Nucleus accumbens (tissue), 56 donors: ENCODE measurements around the gene SLC35D3.
A peak's percentile ranks its signal among the peaks of the same experiment; 100 is the strongest.
"Not testable (repeated sequence)": the region's sequence is repeated elsewhere in the genome, so short reads cannot be mapped to it uniquely, and the experiment has no call there.

Source experiments
- DNase-seq, 56 donors: peaks; one replicate each; lab custom pipeline; 2025; lab: John Stamatoyannopoulos, UW

SLC35D3 gene

DNA sequence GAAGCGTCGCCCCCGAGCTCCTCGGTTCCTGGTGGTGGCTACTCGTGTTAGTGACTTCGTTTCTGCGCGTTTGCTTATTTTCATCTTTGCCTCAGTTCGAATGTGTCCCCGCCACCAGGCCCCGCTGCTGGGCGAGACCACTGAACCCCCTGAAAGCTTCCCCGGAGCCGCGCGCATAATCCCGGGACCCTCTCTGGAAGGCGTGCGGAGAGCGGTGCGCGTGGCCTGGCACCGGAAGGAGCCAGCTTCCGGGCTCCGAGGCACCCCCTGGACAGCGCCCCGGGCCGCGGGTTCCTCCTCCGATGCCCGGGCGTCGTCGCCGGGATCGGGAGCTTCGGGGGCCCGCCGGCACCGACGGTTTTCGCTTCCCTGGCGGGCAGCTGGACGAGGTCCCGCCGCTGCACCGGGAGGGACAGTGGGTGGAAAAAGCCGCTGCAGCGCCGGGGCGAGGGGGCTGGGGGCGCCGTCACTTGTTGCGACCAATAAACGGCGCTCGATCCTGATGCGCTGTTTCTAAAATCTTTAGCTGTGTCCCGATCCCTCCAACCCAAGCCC, 643 bp upstream of the SLC35D3 start:
- DNase-seq = no peak

- DNase-seq = no peak
These were observed 545 bp downstream of the SLC35D3 start for GRCh38 chr6:136922685-136923006.

DNA sequence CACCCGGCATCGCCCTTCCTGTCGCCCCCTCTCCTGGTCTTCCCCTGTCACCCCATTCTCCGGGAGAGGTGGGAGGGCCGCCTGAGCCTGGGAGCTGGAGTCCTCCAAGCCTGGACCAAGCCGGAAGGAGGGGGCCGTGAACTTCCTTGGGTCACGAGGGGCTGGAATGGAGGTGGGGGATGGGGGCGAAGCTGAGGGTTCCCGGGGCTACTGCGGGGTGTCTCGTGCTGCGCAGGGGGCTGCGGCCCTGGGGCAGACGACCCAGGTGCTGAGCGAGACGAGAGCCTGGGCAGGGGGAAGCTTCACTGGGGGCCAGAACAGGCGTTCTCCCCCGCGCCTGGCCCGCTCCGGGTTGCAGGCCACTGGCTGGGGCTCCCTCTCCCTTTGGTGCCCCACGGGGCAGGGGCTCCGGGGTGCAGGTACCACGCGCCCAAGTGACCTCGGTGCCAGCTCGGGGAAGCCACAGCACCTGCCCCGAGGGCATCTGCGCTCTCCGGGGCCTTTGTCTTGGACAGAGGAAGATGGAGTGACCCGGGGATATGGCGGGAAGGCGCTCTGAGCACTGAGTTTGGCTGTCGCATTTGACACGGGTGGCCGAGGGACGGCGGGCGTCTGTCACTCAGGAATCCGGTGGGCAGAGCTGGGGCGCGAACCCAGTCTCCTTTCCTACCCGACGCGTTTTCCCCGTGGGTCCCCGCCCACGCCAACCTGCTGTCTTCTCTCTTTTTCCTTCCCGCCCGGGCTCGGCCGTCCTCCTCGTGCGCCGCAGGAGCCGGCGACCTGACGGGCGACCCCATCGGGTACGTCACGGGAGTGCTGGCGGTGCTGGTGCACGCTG, 1.2 kb downstream of the SLC35D3 start:
- DNase-seq = no peak

DNA sequence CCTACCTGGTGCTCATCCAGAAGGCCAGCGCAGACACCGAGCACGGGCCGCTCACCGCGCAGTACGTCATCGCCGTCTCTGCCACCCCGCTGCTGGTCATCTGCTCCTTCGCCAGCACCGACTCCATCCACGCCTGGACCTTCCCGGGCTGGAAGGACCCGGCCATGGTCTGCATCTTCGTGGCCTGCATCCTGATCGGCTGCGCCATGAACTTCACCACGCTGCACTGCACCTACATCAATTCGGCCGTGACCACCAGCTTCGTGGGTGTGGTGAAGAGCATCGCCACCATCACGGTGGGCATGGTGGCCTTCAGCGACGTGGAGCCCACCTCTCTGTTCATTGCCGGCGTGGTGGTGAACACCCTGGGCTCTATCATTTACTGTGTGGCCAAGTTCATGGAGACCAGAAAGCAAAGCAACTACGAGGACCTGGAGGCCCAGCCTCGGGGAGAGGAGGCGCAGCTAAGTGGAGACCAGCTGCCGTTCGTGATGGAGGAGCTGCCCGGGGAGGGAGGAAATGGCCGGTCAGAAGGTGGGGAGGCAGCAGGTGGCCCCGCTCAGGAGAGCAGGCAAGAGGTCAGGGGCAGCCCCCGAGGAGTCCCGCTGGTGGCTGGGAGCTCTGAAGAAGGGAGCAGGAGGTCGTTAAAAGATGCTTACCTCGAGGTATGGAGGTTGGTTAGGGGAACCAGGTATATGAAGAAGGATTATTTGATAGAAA, 2.0 kb downstream of the SLC35D3 start:
- no peak for DNase-seq

DNA sequence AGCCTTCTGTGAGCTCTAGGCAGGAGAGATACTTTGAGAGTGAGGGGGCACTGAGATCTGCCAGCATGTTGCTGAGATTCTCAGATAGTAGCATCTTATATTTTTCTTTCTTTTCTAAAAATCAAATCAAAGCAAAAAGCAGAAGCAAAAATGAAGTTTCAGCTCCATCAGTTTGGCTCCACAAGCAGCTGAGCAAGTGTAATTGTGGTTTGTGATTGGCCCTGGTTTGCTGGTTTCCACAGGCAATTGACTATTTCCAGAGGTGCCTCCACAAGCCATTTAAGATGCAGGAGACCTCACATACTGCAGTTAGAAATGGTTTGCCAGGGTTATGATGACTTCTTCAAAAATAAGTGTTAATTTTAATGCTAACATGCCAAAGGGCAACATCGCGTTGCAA, 4.3 kb downstream of the SLC35D3 start:
- no peak for DNase-seq

DNA sequence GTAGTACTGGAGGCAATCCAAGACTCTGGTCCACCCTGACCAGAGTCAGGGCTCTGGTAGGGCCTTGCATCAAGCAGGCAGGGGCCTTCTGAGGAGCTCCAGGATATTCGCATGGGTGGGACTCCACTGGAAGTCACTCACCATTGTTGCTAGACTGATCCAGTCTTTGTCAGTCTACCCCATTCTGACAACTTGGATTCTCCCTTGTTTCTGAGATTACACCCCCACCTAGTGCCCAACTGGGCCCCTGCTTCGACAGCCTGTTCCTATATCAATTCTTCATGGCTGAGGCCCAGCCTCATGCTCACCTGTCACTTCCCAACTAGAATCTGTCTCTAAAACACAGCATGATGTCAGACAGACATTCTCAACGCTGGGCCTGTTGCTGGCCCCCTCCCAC, 5.2 kb downstream of the SLC35D3 start:
- DNase-seq = no peak

- DNase-seq = no peak
These were observed 8.4 kb downstream of the SLC35D3 start for GRCh38 chr6:136930528-136930927.

GRCh38 chr6:136932599-136932998, 10.5 kb downstream of the SLC35D3 start:
- no peak for DNase-seq

- DNase-seq = no peak
These were observed 23.0 kb downstream of the SLC35D3 start for GRCh38 chr6:136945072-136945471.

DNA sequence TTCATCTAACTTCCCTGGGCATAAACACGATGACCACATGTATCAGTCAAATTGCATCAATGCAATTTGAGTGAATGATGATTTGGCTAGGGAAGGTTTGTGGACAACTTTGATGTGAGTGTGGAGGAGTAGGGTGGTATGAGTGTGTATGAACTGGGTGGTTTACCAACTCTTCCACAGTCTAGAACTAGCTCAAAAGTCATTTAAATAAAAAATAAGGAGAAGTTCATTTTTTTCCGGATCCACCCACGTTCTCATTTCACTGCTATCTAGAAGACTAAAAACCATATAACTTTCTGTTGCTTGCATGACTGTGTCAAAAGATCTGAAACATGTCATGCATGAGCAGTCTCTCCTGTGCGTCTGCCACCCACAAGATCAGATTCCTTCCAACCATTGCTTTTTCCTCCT, 23.6 kb downstream of the SLC35D3 start:
- DNase-seq = peak in 5 of 56 donors; percentile 5 to 16 (median 15)

GRCh38 chr6:136947037-136947436, 24.9 kb downstream of the SLC35D3 start:
- no peak for DNase-seq

- not testable (repeated sequence) for DNase-seq
These were observed 27.9 kb downstream of the SLC35D3 start for GRCh38 chr6:136949957-136950356.

DNA sequence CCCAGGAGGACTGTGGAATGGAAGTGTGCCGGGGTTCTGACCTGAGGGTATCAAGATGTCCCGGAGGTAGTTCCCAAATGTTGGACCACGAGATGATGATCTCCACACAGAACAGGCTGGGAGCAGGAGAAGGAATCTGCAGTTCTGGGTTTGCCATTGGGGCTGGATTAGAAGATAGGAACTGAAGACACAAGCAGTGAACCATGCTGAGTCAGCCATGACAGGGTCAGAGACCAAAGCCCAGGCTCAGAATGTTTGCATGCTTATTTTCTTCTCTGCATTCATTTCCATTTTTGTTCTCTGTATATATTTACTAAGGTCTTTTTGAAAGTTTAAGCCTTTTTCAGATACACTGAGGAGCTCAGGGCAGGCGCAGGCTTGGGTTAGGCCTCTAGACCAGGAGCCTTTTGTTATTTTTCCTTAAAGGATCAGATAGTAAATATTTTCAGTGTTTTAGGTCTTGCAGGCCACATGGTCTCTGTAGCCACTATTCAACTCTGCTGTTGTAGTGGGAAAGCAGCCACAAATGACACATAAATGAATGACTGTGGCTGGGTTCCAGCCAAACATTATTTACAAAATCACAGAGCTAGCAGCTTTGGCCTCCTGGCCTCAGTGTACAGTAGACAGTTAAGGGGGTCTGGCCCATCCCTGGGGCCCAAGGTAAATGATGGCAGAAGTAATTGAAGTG, 28.5 kb downstream of the SLC35D3 start:
- DNase-seq = no peak

DNA sequence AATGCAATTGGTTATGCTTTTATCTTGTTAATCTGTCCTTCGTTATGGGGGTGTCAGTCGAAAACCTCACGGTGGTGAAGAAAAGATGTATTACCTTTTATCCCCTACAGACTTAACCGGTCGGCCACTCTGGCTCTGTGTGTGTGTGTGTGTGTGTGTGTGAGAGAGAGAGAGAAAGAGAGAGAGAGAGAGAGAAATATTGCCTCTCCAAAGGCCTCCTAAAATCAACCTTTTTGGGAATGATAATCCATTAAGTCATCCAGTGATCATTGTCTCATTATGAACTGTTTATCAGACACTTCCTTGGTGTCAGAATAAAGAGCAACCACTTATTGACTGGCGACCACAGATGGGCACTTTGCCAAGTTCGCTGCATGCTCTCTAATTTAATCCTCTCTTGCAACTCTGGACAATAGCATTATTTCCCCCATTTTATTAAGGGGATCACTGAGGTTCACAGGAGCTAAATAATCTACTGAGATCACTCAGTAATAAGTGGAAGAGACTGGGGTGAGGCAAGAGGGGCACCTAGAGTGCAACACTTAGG, 30.7 kb downstream of the SLC35D3 start:
- DNase-seq = no peak

DNA sequence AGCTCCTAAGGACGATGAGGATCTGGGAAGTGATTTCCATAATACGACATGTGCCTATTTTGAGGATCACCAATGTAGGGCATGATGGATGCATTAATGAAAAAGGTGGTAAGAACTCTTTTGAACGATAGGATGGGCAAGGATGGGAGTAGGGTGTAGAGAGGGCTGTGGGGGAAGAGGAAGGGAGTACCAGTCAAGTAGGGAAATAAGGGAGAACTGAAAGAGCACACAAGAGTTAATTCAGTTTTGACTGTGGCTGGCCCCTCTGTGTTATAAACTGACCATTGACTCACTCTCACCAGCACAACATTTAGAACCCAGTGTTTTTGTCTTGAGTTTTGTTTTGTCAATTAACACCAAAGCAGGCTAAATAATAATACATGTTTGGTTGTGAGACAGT, 33.0 kb downstream of the SLC35D3 start:
- no peak for DNase-seq

DNA sequence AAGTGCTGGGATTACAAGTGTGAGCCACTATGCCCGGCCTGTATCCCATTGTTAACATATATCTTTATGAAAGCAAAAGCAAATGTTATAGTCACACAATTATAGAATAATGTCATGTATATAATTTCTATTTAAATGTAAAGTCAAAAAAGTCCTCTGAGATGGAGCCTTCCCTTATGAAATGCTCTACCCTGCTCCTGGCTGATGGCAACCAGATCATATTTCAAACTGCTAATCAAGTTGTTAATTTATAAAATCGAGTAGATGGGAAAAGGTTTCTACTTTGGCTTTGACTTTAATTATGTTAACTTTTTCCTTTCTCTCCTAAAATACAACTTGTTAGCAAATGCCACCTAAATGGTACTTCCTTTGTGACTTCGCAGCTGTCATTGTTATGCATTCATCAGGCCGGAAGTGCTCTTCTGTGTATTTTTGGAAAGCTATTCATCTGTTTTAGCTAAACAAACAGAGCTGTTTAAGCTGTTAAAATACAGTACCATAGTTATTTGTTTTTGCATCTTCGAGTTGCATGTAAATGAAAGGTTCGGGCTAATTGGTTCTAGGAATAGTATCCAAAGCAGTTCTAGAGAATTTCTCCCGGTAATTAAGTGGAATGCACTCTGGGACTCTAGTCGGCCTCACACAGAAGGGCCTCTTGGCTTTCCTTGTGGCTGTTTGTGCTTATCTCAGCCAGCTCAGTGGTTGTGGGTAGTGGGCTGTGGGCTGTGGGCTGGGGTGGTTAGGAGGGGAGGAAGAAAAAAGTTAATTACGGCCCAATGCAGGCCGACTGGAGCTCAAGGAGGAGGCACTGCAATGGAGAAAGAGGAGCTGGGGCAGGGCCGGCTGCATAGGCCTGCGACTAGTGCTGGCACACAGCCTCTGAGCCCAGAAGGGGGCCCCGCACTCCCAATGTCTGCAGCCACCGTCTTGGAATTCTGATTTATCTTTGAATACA, 34.8 kb downstream of the SLC35D3 start:
- no peak for DNase-seq

- no peak for DNase-seq
These were observed 36.1 kb downstream of the SLC35D3 start for GRCh38 chr6:136958168-136958567.

DNA sequence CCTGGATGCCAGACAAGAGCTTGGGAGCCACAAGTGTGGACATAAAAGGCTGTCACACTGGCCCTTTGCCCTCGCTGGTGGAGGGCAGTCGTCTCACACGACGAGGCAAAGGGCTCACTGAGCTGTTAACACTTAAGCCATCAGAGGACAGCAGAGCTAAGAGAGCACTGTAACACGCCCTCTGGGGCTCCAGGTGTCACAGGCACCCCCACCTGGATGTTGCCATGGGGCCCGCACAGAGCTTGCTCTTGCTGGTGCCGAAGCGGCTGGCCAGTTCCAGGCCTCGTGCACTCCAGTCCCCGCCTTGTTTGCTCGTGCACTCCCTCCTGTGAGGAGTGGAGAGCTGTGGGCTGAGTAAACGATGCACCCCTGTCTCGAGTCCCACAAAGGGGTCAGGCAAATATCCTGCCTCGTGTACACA, 37.4 kb downstream of the SLC35D3 start:
- DNase-seq = no peak

DNA sequence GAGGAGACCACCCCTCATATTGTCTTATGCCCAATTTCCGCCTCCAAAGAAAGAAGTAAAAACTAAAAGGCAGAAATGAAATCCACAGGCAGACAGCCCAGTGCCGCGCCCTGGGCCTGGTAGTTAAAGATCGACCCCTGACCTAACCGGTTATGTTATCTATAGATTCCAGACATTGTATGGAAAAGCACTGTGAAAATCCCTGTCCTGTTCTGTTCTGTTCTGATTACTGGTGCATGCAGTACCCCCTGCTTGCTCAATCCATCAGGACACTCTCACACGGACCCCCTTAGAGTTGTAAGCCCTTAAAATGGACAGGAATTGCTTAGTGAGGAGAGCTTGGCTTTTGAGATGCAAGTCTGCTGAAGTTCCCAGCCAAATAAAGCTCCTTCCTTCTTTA, 37.8 kb downstream of the SLC35D3 start:
- not testable (repeated sequence) for DNase-seq

- DNase-seq = no peak
These were observed 38.7 kb downstream of the SLC35D3 start for GRCh38 chr6:136960781-136961180.
